ELR (cell line): ENCODE data around the gene LRP8.
A peak's percentile ranks its signal among the peaks of the same experiment; 100 is the strongest.

Experiments
- DNase-seq: peaks from one replicate; pipeline ENCODE4 v3.0.0-alpha.2; 2015; ENCODE audit warnings: low read depth

The LRP8 gene

GRCh38 chr1:53259932-53260331, 67.9 kb downstream of the LRP8 start:
- no peak for DNase-seq

- no peak for DNase-seq
Observed at GRCh38 chr1:53258216-53258615, 69.7 kb downstream of the LRP8 start.

- no peak for DNase-seq
Observed at GRCh38 chr1:53257454-53258081, 70.3 kb downstream of the LRP8 start.

- no peak for DNase-seq
Observed at GRCh38 chr1:53256511-53257453, 71.1 kb downstream of the LRP8 start.

- DNase-seq: no peak
Observed at GRCh38 chr1:53255031-53255430, 72.8 kb downstream of the LRP8 start.

- peak; percentile 62 for DNase-seq
Observed at GRCh38 chr1:53254011-53254640, 73.7 kb downstream of the LRP8 start.

GRCh38 chr1:53250325-53250724, 77.5 kb downstream of the LRP8 start:
- no peak for DNase-seq

- DNase-seq: no peak
Observed at GRCh38 chr1:53249706-53250105, 78.2 kb downstream of the LRP8 start.

- DNase-seq: peak; percentile 95
Observed at GRCh38 chr1:53246261-53247134, 81.4 kb downstream of the LRP8 start.

GRCh38 chr1:53244141-53244540, 83.7 kb downstream of the LRP8 start:
- no peak for DNase-seq

- DNase-seq: no peak
Observed at GRCh38 chr1:53242381-53242780, 85.5 kb downstream of the LRP8 start.

GRCh38 chr1:53241828-53242227, 86.0 kb downstream of the LRP8 start:
- DNase-seq: no peak

- DNase-seq: peak; percentile 97
Observed at GRCh38 chr1:53238197-53239155, 89.4 kb downstream of the LRP8 start, which contains the start of gene MAGOH. Gene MAGOH (minus strand): TSS chr1:53238518. CDS start chr1:53238448, 70 bp downstream.

GRCh38 chr1:53237638-53238037, 90.2 kb downstream of the LRP8 start:
- DNase-seq: no peak

- DNase-seq: no peak
Observed at GRCh38 chr1:53220962-53221286, 106.9 kb downstream of the LRP8 start.

- DNase-seq: peak; percentile 94
Observed at GRCh38 chr1:53220171-53220961, 107.5 kb downstream of the LRP8 start, which contains the start of gene CZIB. Gene CZIB (minus strand): TSS chr1:53220634. CDS start chr1:53220575, 59 bp downstream.

- DNase-seq: no peak
Observed at GRCh38 chr1:53219711-53220110, 108.2 kb downstream of the LRP8 start.

GRCh38 chr1:53218201-53218600, 109.7 kb downstream of the LRP8 start:
- DNase-seq: no peak

GRCh38 chr1:53214376-53214940, 113.4 kb downstream of the LRP8 start:
- no peak for DNase-seq
